ENCODE data around the gene HES3. TPM values are rescaled to one million over a fixed set of nuclear protein-coding genes. Genes with fewer than 3 reads are reported as not detected.

The HES3 gene
- total RNA-seq, 1 donor from 2014 or later, result not detected

DNA sequence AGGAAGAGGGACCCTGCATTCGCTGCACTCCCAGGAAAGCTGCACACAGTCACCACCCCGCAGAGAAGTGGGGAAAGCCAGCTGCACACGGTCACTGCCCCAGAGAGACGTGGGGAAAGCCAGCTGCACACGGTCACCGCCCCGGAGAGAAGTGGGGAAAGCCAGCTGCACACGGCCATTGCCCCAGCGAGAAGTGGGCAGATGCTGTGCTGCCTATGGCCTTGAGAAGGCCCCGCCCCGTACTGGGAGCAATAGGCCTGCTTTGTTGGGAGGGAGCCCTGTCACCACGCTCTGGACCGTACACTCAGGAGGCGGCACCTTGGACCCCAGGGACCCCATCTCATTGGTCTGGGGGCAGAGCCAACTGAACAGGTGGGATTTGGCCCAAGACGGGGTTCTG is 21.2 kb downstream of the HES3 start:
- Mint-ChIP-seq H3K9me3 (no peaks in the 10 kb centered on the region), H3K36me3 (no peaks in the 10 kb centered on the region), H3K4me3 (no peak overlapping the region), H3K27ac (no peak overlapping the region), H3K4me1 (ENCODE audit: unreplicated experiment) (peaks cover 19% of the 10 kb centered on the region), H3K27me3 (peaks cover 7% of the 10 kb centered on the region)
- TF ChIP-seq, protein P1, sequence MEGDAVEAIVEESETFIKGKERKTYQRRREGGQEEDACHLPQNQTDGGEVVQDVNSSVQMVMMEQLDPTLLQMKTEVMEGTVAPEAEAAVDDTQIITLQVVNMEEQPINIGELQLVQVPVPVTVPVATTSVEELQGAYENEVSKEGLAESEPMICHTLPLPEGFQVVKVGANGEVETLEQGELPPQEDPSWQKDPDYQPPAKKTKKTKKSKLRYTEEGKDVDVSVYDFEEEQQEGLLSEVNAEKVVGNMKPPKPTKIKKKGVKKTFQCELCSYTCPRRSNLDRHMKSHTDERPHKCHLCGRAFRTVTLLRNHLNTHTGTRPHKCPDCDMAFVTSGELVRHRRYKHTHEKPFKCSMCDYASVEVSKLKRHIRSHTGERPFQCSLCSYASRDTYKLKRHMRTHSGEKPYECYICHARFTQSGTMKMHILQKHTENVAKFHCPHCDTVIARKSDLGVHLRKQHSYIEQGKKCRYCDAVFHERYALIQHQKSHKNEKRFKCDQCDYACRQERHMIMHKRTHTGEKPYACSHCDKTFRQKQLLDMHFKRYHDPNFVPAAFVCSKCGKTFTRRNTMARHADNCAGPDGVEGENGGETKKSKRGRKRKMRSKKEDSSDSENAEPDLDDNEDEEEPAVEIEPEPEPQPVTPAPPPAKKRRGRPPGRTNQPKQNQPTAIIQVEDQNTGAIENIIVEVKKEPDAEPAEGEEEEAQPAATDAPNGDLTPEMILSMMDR (conservative IDR thresholded peaks at IDR 0.05), result no peak
- no peak for DNase-seq (ENCODE audit: extremely low spot score, unreplicated experiment)

DNA sequence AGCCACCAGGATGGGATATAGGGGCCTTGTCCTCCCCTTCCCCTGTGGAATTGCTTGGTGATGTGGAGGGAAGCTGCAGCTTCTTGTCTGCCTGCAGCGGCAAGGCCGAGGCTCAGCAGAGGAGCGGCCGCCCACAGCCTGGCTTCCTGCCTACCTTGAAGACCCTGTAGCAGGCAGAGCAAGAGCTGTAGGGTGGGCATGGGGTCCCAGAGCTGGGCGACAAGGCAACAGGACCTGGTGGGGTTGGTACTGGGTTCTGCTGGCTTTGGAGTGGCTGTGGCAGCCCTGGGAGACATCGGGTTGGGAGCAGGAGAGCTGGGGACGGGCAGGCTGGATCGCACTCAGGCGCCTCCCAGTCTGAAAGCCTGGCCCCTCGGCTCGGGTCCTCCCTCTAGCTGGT is 22.7 kb downstream of the HES3 start:
- DNase-seq (ENCODE audit: extremely low spot score, unreplicated experiment), result no peak
- H3K27ac Mint-ChIP-seq, result no peak overlapping the region
- H3K9me3 Mint-ChIP-seq, result no peaks in the 10 kb centered on the region

DNA sequence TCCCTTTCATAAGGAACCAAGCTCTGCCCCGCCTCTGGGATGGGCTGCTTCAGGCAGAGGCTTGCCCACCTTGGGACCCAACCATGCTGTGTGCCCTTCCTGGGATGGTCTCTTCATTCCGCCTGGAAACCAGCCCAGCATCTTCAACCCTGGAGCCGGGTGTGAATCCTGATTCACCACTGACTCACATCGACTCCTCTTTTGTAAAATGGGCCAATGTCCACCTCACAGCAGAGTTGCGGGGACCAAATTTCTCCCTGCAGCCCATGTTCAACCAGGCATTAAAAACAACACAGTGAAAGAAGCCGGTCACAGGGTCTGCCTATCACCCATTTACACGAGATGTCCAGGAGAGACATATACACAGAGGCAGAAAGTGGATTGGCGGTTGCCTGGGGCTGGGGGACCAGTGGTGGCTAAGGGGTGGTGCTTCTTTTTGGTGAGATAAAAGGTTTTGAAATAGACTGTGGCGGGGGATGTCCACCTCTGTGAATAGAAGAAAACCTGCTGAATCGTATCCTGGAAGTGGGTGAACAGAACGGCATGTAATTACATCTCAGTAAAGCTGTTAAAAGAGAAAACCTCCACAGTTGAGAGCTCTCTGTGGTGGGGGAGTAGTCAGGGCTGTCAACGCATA is 23.8 kb downstream of the HES3 start:
- Mint-ChIP-seq H3K9me3 (no peaks in the 10 kb centered on the region), H3K4me3 (peak overlapping the region; percentile 17), H3K4me1 (ENCODE audit: unreplicated experiment) (peaks cover 34% of the 10 kb centered on the region), H3K27me3 (no peaks in the 10 kb centered on the region), H3K36me3 (no peaks in the 10 kb centered on the region), H3K27ac (no peak overlapping the region)
- no peak for DNase-seq (ENCODE audit: extremely low spot score, unreplicated experiment)
- TF ChIP-seq, protein P1 (conservative IDR thresholded peaks at IDR 0.05), result no peak

More for the DNA sequence above, 22.7 kb downstream of the HES3 start:
- no peaks in the 10 kb centered on the region for H3K36me3 Mint-ChIP-seq
- peaks cover 29% of the 10 kb centered on the region for H3K4me1 Mint-ChIP-seq (ENCODE audit: unreplicated experiment)
- H3K4me3 Mint-ChIP-seq, result no peak overlapping the region
- TF ChIP-seq, protein P1 (conservative IDR thresholded peaks at IDR 0.05), result no peak
- H3K27me3 Mint-ChIP-seq, result peaks cover 7% of the 10 kb centered on the region

DNA sequence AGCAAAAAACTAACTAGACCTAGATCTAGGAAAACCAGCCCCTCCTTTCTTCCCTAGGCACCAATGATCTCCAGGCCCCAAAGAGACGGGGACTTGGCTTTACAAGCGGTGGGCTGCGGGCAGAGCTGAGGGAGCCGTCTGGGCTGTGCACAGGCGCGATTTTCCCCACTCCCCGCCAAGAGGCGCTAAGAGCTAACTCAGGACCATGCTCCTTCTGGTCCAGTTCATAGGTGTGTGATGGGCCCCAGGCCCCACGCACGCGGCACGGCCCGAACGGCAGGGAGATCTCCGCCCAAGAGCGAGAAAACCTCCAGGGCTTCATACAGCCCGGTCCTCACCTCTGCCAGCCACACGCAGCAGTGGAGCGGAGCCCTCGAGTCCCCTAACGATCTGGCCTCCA is 24.4 kb downstream of the HES3 start:
- Mint-ChIP-seq H3K9me3 (no peaks in the 10 kb centered on the region), H3K4me3 (no peak overlapping the region), H3K27ac (no peak overlapping the region), H3K27me3 (no peaks in the 10 kb centered on the region), H3K36me3 (no peaks in the 10 kb centered on the region), H3K4me1 (ENCODE audit: unreplicated experiment) (peaks cover 40% of the 10 kb centered on the region)
- DNase-seq (ENCODE audit: extremely low spot score, unreplicated experiment), result no peak
- TF ChIP-seq, protein P1 (conservative IDR thresholded peaks at IDR 0.05), result no peak

DNA sequence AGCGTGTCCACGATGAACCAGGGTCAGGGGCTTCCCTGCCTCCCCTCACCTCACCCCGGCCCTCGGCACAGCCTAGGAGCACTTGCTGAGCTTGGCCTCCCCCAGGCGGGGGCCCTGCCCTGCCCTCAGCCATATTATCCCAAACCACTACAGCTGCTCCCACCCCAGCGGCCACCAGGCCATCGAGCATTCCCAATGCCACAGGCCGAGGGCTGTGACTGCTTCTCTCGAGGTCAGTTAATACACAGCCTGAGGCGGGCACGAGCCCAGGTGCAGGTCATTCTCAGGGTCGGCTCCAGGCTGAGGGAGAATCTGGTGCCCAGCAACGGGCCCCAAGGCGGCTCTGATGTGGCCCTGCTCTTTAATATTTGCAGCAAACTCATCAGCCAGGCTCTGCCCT is 25.3 kb downstream of the HES3 start:
- no peak for DNase-seq (ENCODE audit: extremely low spot score, unreplicated experiment)
- H3K9me3 Mint-ChIP-seq, result no peaks in the 10 kb centered on the region
- H3K4me1 Mint-ChIP-seq (ENCODE audit: unreplicated experiment), result peaks cover 43% of the 10 kb centered on the region
- H3K27me3 Mint-ChIP-seq, result no peaks in the 10 kb centered on the region
- TF ChIP-seq, protein P1 (conservative IDR thresholded peaks at IDR 0.05), result no peak
- peak overlapping the region; percentile 43 for H3K27ac Mint-ChIP-seq
- H3K4me3 Mint-ChIP-seq, result peak overlapping the region; percentile 51
- H3K36me3 Mint-ChIP-seq, result no peaks in the 10 kb centered on the region
